ENCODE results near the gene EEFSEC. TPM values are rescaled to one million over a fixed set of nuclear protein-coding genes. Genes with fewer than 3 reads are reported as not detected.

EEFSEC gene
- total RNA-seq, 2 donors from 2014 or later, result 10.5 to 12.8 TPM

DNA sequence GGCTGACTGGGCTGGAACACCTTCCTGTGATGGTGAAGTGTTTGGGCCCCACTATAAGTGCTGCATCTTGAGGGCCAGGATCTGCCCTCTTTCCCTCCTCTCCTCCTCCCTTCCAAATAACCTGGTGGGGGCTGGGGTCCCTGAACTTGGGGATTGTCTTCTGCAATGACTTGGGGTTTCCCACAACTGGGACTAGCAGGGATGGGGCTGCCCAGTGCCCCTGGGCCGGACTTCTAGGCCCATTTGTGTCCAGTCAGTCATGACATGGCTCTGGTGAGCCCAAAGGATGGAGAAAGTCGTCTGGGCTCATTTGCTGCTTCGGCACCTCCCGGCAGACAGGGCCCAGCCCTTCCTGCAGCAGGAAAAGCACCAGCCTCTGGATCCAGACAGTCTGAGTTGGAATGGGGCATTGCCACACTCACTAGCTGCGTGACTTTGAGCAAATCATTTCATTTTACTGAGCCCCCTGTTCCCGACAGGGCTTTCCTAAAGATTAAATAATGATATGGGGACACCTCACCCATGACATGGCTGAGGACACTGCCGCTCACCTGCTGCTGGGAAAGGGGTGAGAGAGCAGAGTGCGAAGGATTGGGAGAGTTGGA, 200.2 kb downstream of the EEFSEC start:
- Mint-ChIP-seq H3K27ac (no peak overlapping the region), H3K4me1 (peaks cover 4% of the 10 kb centered on the region), H3K27me3 (no peaks in the 10 kb centered on the region), H3K36me3 (ENCODE audit: low read depth) (no peaks in the 10 kb centered on the region), H3K4me3 (no peak overlapping the region), H3K9me3 (no peaks in the 10 kb centered on the region)
- no peak for ATAC-seq (replicated peaks)

- H3K27ac Mint-ChIP-seq, result no peak overlapping the region
- peaks cover 4% of the 10 kb centered on the region for H3K4me1 Mint-ChIP-seq
- no peaks in the 10 kb centered on the region for H3K36me3 Mint-ChIP-seq (ENCODE audit: low read depth)
- ATAC-seq (replicated peaks), result no peak
- H3K9me3 Mint-ChIP-seq, result no peaks in the 10 kb centered on the region
- no peaks in the 10 kb centered on the region for H3K27me3 Mint-ChIP-seq
- no peak overlapping the region for H3K4me3 Mint-ChIP-seq
These were observed 200.9 kb downstream of the EEFSEC start for GRCh38 chr3:128353991-128354687.

DNA sequence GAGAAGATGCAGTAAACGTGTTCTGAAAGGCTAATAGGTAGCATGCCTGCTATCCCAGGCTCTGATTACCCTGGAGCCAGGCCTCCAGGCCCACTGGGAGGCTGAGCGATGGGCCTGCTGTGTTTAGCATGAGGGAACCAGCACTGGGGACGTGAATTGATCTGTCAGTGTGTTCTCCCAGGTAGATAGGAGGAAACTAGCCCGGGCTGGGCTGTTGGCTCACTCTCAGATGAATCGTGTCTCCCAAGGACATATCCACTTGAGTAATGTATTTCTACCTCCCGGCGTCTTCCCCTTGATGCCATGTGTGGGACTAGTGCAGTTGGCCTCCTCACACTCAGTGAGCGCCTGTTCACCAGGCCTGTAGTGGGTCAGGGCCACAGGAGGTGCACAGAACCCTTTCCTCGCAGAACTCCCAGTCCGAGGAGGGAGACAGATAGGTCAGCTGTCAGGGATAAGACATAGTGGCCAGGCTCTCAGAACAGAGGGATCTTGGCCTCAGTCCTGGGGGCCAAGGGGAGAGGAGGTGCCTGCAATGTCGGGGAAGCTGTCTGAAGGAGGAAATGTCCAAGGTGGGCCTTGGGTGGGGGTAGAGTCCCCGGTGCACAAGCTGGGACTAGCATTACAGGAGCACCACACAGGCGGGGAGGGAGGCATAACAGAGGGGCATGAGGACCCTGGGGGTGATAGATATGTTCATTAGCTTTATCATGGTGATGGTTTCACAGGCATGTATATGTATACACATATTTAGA, 201.7 kb downstream of the EEFSEC start:
- Mint-ChIP-seq H3K27ac (no peak overlapping the region), H3K4me3 (no peak overlapping the region), H3K36me3 (ENCODE audit: low read depth) (no peaks in the 10 kb centered on the region), H3K27me3 (no peaks in the 10 kb centered on the region), H3K4me1 (peaks cover 4% of the 10 kb centered on the region), H3K9me3 (no peaks in the 10 kb centered on the region)
- ATAC-seq (replicated peaks), result no peak

GRCh38 chr3:128355543-128355919, 202.2 kb downstream of the EEFSEC start:
- Mint-ChIP-seq H3K27ac (no peak overlapping the region), H3K9me3 (no peaks in the 10 kb centered on the region), H3K4me1 (peaks cover 4% of the 10 kb centered on the region), H3K36me3 (ENCODE audit: low read depth) (no peaks in the 10 kb centered on the region), H3K4me3 (no peak overlapping the region), H3K27me3 (no peaks in the 10 kb centered on the region)
- no peak for ATAC-seq (replicated peaks)

DNA sequence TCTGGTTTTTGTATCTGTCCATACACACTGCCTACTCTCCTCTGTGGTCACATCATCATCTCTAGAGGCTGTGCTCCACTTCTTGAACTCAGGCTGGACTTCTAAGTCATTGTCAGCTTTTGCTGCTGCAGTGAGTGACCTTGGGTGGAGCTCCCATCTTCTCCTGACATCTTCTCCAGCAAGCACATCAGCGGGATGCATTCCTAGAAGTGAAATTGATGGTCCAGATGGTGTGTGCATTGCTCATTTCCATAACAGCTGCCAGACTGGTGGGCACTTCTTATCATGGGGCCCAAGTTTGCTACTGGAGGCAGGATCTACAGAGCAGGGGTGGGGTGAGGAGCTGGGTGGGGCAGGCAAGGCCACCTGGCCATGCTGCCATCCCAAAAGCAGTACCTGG, 203.5 kb downstream of the EEFSEC start:
- Mint-ChIP-seq H3K9me3 (no peaks in the 10 kb centered on the region), H3K4me3 (no peak overlapping the region), H3K4me1 (peaks cover 4% of the 10 kb centered on the region), H3K27ac (no peak overlapping the region), H3K36me3 (ENCODE audit: low read depth) (no peaks in the 10 kb centered on the region), H3K27me3 (no peaks in the 10 kb centered on the region)
- ATAC-seq (replicated peaks), result no peak

GRCh38 chr3:128357538-128357937, 204.3 kb downstream of the EEFSEC start:
- Mint-ChIP-seq H3K36me3 (ENCODE audit: low read depth) (no peaks in the 10 kb centered on the region), H3K4me1 (peaks cover 4% of the 10 kb centered on the region), H3K4me3 (no peak overlapping the region)

DNA sequence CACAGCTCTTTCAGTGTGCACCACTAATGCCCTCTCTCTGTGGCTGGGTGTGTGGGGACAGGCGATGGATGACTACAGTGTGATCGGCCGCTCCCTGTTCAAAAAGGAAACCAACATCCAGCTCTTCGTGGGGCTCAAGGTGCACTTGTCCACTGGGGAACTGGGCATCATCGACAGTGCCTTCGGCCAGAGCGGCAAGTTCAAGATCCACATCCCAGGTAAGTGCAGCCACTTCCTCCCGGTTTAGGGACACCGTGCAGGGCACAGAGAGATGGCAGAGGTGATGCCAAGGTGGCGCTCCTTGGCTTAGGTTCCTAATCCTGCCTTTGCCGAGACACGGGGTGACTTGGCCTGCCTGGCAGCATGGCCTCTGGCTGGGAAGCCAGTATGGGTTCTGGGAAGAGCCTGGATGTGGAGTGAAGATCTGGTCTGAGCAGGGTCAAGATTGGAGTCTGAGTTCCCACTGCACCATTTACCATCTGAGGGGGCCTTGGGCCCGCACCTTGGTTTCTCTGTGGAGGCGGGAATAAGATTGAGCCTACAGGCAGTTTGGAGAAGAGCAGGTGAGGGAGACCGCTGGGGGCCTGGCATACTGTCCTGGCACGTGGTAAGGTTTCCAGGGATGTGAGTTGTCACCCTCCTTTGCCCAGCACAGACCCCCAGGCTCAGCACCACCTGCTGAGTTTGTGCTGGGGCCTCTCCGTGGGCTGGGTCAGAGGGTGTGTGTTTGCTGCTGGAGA, 205.0 kb downstream of the EEFSEC start:
- Mint-ChIP-seq H3K9me3 (no peaks in the 10 kb centered on the region), H3K27ac (no peak overlapping the region), H3K4me3 (no peak overlapping the region), H3K36me3 (ENCODE audit: low read depth) (no peaks in the 10 kb centered on the region), H3K27me3 (no peaks in the 10 kb centered on the region), H3K4me1 (peaks cover 4% of the 10 kb centered on the region)
- no peak for ATAC-seq (replicated peaks)

More at GRCh38 chr3:128357538-128357937, 204.3 kb downstream of the EEFSEC start:
- ATAC-seq (replicated peaks), result no peak
- H3K27me3 Mint-ChIP-seq, result no peaks in the 10 kb centered on the region
- no peak overlapping the region for H3K27ac Mint-ChIP-seq
- H3K9me3 Mint-ChIP-seq, result no peaks in the 10 kb centered on the region

GRCh38 chr3:128359060-128359664, 205.9 kb downstream of the EEFSEC start:
- no peak for ATAC-seq (replicated peaks)
- Mint-ChIP-seq H3K36me3 (ENCODE audit: low read depth) (no peaks in the 10 kb centered on the region), H3K4me3 (no peak overlapping the region), H3K4me1 (peaks cover 4% of the 10 kb centered on the region), H3K9me3 (no peaks in the 10 kb centered on the region), H3K27ac (no peak overlapping the region), H3K27me3 (no peaks in the 10 kb centered on the region)

DNA sequence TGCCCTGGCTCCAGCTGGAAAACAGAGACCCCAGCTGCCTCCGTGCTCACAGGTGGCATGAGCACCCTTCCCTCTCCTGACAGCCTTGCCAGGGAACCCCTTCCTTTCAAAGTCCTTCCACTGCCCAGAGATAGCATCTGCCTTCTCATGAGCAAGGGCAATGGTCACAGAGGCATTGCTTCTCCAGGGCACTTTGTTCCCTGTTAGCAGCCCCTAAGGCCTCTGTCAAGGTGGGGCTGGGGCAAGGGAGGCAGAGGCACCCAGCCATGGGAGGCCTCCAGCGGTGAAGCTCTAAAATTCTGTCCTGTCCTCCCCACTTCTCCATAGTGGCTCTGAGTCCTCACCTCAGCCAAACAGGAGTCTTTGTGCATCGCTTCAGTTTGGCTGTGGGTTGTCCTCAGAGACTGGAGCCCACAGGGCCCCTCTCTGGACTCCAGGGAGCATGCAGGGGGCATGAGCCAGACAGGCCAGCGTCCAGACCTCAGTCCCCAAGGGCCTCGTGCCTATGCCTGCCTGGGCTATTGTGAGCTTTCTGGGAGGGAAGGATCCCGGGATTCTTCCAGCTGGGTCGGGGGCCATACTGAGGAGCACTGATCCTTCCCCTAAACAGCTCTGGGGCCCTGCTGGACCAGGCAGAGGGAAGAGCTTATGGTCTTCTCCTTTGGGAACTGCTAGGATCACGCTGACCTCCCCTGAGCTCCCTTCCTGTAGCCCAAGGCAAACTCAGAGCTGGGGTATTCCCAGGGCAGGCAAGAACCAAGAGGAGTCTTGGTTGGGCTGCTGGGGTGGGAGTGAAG, 206.8 kb downstream of the EEFSEC start:
- H3K4me1 Mint-ChIP-seq, result peaks cover 4% of the 10 kb centered on the region
- no peak overlapping the region for H3K4me3 Mint-ChIP-seq
- no peak for ATAC-seq (replicated peaks)
- no peaks in the 10 kb centered on the region for H3K27me3 Mint-ChIP-seq
- H3K36me3 Mint-ChIP-seq (ENCODE audit: low read depth), result no peaks in the 10 kb centered on the region
- H3K27ac Mint-ChIP-seq, result no peak overlapping the region
- no peaks in the 10 kb centered on the region for H3K9me3 Mint-ChIP-seq

DNA sequence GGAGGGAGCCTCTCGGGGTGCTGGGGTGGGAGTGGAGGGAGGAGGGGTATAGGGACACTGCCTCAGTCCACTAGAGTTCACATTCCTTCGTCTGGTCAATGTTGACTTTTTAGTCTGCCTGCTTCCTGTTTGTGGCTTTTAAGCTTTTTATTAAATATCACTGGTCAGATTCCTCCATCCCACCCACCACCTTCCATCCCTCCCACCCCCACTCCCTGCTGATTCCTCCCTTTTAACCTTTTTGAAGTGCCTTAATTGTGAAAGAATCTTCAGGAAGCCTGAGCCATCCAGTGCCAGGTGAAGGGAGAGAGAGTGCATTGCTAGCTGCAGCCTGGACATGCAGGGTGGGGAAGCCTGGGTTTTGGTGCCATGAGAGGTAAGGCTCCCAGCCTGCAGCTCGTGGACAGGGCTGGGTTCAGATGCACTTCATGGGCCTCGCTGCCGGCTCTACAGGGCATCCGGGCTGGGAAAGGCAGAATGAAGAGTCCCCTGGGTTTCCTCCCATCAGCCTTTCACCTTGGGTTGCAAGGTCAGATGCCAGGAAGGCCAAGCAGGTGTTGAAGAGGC, 207.5 kb downstream of the EEFSEC start:
- no peak for ATAC-seq (replicated peaks)
- H3K4me3 Mint-ChIP-seq, result no peak overlapping the region

DNA sequence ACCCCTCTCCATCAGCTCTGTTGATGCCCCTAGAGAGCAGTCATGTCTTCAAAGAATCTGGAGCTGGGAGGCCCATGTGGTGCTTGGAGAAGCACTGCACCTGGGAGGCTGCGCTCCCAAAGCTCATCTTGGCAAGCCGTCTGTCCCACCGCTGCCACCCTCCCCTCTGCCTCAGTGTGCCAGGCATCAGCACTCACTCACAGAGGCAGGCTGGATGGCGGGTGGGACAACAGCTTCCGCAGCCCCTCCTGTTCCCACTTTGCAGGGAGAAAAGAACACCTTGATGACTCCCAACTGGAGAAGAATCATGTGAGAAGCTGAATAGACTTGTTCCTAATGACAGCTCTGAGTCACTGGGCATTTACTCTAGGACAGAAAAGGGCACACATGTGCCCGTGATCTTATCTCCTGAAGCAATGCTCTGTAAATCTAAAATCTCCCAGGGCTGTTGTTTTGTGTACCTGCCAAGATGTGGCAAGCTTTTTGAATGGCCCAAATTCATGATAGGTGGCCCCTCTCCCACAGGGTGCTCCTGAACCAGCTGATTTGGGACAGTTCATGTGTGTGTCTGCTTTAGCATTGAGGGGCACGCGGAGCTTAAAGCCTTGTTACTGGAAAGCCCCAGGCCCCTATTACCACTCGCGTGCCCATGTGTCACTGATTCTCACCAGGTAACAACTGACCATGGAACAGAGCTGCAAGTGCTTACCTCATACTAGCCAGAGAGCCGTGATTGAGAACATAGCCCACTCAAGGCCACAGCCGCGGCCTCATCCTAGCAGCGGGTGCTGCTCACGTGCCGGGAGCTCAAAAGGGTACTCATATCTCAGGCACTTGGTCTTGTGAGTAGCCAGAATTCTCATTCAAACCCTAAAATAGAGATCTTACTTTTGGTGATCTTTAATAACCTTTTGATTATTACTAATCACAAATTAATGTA, 209.0 kb downstream of the EEFSEC start:
- Mint-ChIP-seq H3K4me3 (no peak overlapping the region), H3K4me1 (no peaks in the 10 kb centered on the region), H3K27ac (no peak overlapping the region), H3K9me3 (no peaks in the 10 kb centered on the region), H3K36me3 (ENCODE audit: low read depth) (no peaks in the 10 kb centered on the region), H3K27me3 (no peaks in the 10 kb centered on the region)
- no peak for ATAC-seq (replicated peaks)

More for the DNA sequence above, 207.5 kb downstream of the EEFSEC start:
- H3K27ac Mint-ChIP-seq, result no peak overlapping the region
- no peaks in the 10 kb centered on the region for H3K36me3 Mint-ChIP-seq (ENCODE audit: low read depth)
- no peaks in the 10 kb centered on the region for H3K27me3 Mint-ChIP-seq
- H3K9me3 Mint-ChIP-seq, result no peaks in the 10 kb centered on the region
- H3K4me1 Mint-ChIP-seq, result peaks cover 1% of the 10 kb centered on the region

DNA sequence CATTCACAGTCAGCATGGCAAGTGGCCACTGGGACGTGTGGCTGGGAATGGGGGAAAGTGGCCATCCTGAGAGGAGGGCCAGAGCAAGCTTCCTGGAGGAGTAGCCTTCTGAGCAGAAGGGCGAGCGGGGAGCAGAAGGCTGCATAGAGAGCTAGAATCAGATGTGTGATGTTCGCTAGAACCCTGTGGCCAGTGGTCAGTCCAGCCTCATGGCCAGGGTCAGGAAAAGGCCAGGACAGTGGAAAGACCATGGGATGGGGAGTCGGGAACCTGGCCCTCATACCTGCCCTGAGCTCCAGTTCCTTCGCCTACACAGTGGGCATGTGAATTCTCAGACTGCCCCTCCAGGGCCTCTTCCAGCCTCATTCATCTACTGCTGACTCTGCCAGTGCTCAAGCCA, 211.0 kb downstream of the EEFSEC start:
- Mint-ChIP-seq H3K4me1 (no peaks in the 10 kb centered on the region), H3K27me3 (no peaks in the 10 kb centered on the region), H3K4me3 (no peak overlapping the region), H3K36me3 (ENCODE audit: low read depth) (no peaks in the 10 kb centered on the region), H3K9me3 (no peaks in the 10 kb centered on the region), H3K27ac (no peak overlapping the region)
- no peak for ATAC-seq (replicated peaks)

Measured in activated T-helper 17 cell treated with anti-CD3 and anti-CD28 coated beads, Interleukin-2, amount 50 U/mL, for 72 hours (primary cell).